Lower lobe of right lung (tissue), 2 donors: ENCODE data around the gene BACE1-AS. TPM values are rescaled to one million over a fixed set of nuclear protein-coding genes. Genes with fewer than 3 reads are reported as not detected.

Experiments
- ATAC-seq, 2 donors: fragments of 200-7000 bp; cut with Tn5 transposase; one replicate each; pipeline ENCODE4 v1.9.1; 2020 to 2022; ENCODE audit warnings: mild to moderate bottlenecking in 2 of 2, moderate library complexity in 2 of 2
- DNase-seq: peaks from one replicate; pipeline ENCODE4 v3.0.0-alpha.2; 2020
- H3K27ac ChIP-seq: fragments of 200-600 bp; one replicate; pipeline ENCODE4 v1.8.0; 2022
- H3K27me3 ChIP-seq: fragments of 200-600 bp; one replicate; pipeline ENCODE4 v1.8.0; 2022; ENCODE audit warnings: low read depth
- H3K36me3 ChIP-seq: fragments of 200-600 bp; one replicate; pipeline ENCODE4 v1.8.0; 2022; ENCODE audit warnings: mild to moderate bottlenecking
- H3K4me1 ChIP-seq: fragments of 200-600 bp; one replicate; pipeline ENCODE4 v1.8.0; 2022
- H3K4me3 ChIP-seq: fragments of 200-600 bp; one replicate; pipeline ENCODE4 v1.8.0; 2022; ENCODE audit warnings: mild to moderate bottlenecking
- H3K9me3 ChIP-seq: fragments of 200-600 bp; one replicate; pipeline ENCODE4 v1.8.0; 2022
- intact Hi-C: fragments of 100-400 bp; cut with DNase I; formaldehyde crosslinking; loops from one replicate; pipeline ENCODE4 v1.11.0; 2022
- total RNA-seq: library from RNA; stranded (reverse); fragmentation: NEBNext Ultra II Directional; extraction: Animal tissue kit (Norgen Biotek cat#: 25700); gene quantifications from one replicate; pipeline ENCODE4 v1.2.1, GENCODE V29; 2021
- TF ChIP-seq, protein P1 (sequence below): fragments of 200-600 bp; IDR thresholded peaks from one replicate; pipeline ENCODE4 v1.8.0; 2022; ENCODE audit warnings: antibody characterized with exemption, mild to moderate bottlenecking
- donor health status: DM: no; HTN: yes; CAD: no; lungs with severe emphysema.

The BACE1-AS gene
- total RNA-seq, 1 donor from 2014 or later = 8.6 TPM

- no peak overlapping the region for H3K27ac ChIP-seq
- peaks cover under 1% of the 10 kb centered on the region for H3K4me1 ChIP-seq
- H3K9me3 ChIP-seq = no peaks in the 10 kb centered on the region
- no peaks in the 10 kb centered on the region for H3K27me3 ChIP-seq
- TF ChIP-seq, protein P1, sequence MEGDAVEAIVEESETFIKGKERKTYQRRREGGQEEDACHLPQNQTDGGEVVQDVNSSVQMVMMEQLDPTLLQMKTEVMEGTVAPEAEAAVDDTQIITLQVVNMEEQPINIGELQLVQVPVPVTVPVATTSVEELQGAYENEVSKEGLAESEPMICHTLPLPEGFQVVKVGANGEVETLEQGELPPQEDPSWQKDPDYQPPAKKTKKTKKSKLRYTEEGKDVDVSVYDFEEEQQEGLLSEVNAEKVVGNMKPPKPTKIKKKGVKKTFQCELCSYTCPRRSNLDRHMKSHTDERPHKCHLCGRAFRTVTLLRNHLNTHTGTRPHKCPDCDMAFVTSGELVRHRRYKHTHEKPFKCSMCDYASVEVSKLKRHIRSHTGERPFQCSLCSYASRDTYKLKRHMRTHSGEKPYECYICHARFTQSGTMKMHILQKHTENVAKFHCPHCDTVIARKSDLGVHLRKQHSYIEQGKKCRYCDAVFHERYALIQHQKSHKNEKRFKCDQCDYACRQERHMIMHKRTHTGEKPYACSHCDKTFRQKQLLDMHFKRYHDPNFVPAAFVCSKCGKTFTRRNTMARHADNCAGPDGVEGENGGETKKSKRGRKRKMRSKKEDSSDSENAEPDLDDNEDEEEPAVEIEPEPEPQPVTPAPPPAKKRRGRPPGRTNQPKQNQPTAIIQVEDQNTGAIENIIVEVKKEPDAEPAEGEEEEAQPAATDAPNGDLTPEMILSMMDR = no peak
- DNase-seq (no peak), ATAC-seq (no peak)
- intact Hi-C loops = no loop called here
- no peak overlapping the region for H3K4me3 ChIP-seq
- peaks cover 35% of the 10 kb centered on the region for H3K36me3 ChIP-seq
Observed at GRCh38 chr11:117335399-117335798, 44.3 kb downstream of the BACE1-AS start.

DNA sequence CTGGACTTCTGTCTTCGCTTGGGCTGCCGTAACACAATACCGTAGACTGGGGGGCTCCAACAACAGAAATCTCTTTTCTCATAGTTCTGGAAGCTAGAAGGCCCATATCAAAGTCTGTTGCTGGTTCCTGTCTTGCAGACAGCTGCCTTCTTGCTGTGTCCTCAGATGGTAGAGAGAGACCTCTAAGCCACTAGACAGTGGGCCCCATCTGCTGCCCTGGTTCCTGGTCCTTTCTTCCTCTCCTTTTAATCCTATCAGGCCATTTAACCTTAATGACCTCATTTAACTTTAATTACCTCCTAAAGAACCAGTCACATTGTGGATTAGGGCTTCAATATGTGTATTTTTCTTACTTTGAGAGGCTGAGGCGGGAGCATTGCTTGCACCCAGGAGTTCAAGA is 45.9 kb downstream of the BACE1-AS start:
- H3K9me3 ChIP-seq = no peaks in the 10 kb centered on the region
- H3K4me1 ChIP-seq = no peaks in the 10 kb centered on the region
- TF ChIP-seq, protein P1 = no peak
- H3K4me3 ChIP-seq = no peak overlapping the region
- no peak for ATAC-seq
- intact Hi-C loops = no loop called here
- H3K27me3 ChIP-seq = no peaks in the 10 kb centered on the region
- DNase-seq = no peak
- H3K36me3 ChIP-seq = peaks cover 52% of the 10 kb centered on the region
- no peak overlapping the region for H3K27ac ChIP-seq

Other genes starting within 250 kb of the BACE1-AS start
- gene SIK3, start 192.9 kb upstream of the BACE1-AS start, total RNA-seq = 32.9 TPM
- 78.2 TPM for gene PAFAH1B2, start 147.1 kb upstream of the BACE1-AS start, total RNA-seq
- gene SIDT2, start 112.6 kb upstream of the BACE1-AS start, total RNA-seq = 190 TPM
- gene TAGLN, start 92.0 kb upstream of the BACE1-AS start, total RNA-seq = 297 TPM
- 50.2 TPM for gene PCSK7, start 59.3 kb upstream of the BACE1-AS start, total RNA-seq
- gene RNF214, start 58.7 kb upstream of the BACE1-AS start, total RNA-seq = 28.9 TPM
- gene BACE1, start 24.9 kb downstream of the BACE1-AS start, total RNA-seq = 28.4 TPM
- 27.3 TPM for gene CEP164, start 36.5 kb downstream of the BACE1-AS start, total RNA-seq